Stomach (tissue), 9 donors: Measurements from ENCODE around the gene EYA2. TPM values are rescaled to one million over a fixed set of nuclear protein-coding genes. Genes with fewer than 3 reads are reported as not detected.

Experiments
- DNase-seq, 2 donors: peaks; one replicate each; pipeline versions ENCODE4 v3.0.0 to v3.0.0-alpha.2; 2013 to 2019
- H3K27ac ChIP-seq, 5 donors: fragments of 200-600 bp in 4 of 5; sonication (generic) in 4 of 5; one replicate each; pipeline ENCODE4 v1.5.1; 2013 to 2019; ENCODE audit warnings: mild to moderate bottlenecking in 1 of 5, moderate library complexity in 1 of 5
- H3K27me3 ChIP-seq, 3 donors: fragments of 200-600 bp; sonication (generic); one replicate each; pipeline ENCODE4 v1.5.1; 2017 to 2019; ENCODE audit warnings: mixed run types in 1 of 3
- H3K36me3 ChIP-seq, 4 donors: fragments of 200-600 bp; sonication (generic); 1 replicate in 3 of 4; 2 replicates in 1 of 4; pipeline ENCODE4 v1.5.1; 2016 to 2019
- H3K4me1 ChIP-seq, 4 donors: fragments of 200-600 bp; sonication (generic); one replicate each; pipeline ENCODE4 v1.5.1; 2016 to 2019
- H3K4me3 ChIP-seq, 4 donors: fragments of 200-600 bp; sonication (generic) in 3 of 4; one replicate each; pipeline ENCODE4 v1.5.1; 2016 to 2019; ENCODE audit warnings: mild to moderate bottlenecking in 1 of 4
- H3K9me3 ChIP-seq, 4 donors: fragments of 200-600 bp; sonication (generic); one replicate each; pipeline ENCODE4 v1.5.1; 2016 to 2019
- EP300 ChIP-seq: sonication (generic); formaldehyde crosslinking; IDR thresholded peaks from one replicate; pipeline ENCODE4 v1.6.1; 2017; ENCODE audit warnings: antibody characterized with exemption
- POLR2A ChIP-seq, 4 donors: fragments of 450-650 bp; IDR thresholded peaks; one replicate each; pipeline ENCODE4 v1.6.1; 2016; ENCODE audit warnings: antibody characterized with exemption in 4 of 4, control low read depth in 2 of 4, mild to moderate bottlenecking in 1 of 4, moderate library complexity in 1 of 4
- POLR2AphosphoS5 ChIP-seq, 3 donors: sonication (generic); formaldehyde crosslinking; IDR thresholded peaks; one replicate each; pipeline ENCODE4 v1.6.1; 2016; ENCODE audit warnings: antibody characterized with exemption in 3 of 3
- WGBS, 5 donors: extraction: QIAGEN DNeasy Blood & Tissue Kit in 3 of 5; methylation state at CpG; one replicate each; pipeline versions ENCODE4 v1.1.5 to v1.1.7; 2013 to 2018; 5-methylcytosine and 5-hydroxymethylcytosine counted together
- intact Hi-C: fragments of 100-400 bp; cut with DNase I; formaldehyde crosslinking; loops from one replicate; pipeline ENCODE4 v1.15.1; 2023; ENCODE audit warnings: low total_unique reads
- polyA plus RNA-seq, 3 donors: library from polyadenylated mRNA; stranded (reverse); fragments of 200-250 nt; gene quantifications; one replicate each; pipeline ENCODE4 v1.2.3, GENCODE V29; 2013
- total RNA-seq, 5 donors: library from RNA; depleted of rRNA; stranded (reverse); fragments of >200 nt; gene quantifications; one replicate each; pipeline versions ENCODE4 v1.1.0 to v1.2.3, GENCODE V29; 2014 to 2016
- TF ChIP-seq, protein P1 (sequence below), 7 experiments: fragments of 450-650 bp in 4 of 7; fragments of 200-600 bp in 3 of 7; sonication (generic) in 3 of 7; IDR thresholded peaks; one replicate each; pipeline ENCODE4 v1.5.1; 2016 to 2019; ENCODE audit warnings: antibody characterized with exemption in 7 of 7, control low read depth in 2 of 7, mild to moderate bottlenecking in 1 of 7
- donor health status: healthy with polysubstance abuse.
- donor health status: Bipolar disorder and iron deficiency.
- donor health status: healthy.

Gene EYA2
- total and polyA plus RNA-seq, 8 donors: 1.8 to 86.2 (median 5.5) TPM

DNA sequence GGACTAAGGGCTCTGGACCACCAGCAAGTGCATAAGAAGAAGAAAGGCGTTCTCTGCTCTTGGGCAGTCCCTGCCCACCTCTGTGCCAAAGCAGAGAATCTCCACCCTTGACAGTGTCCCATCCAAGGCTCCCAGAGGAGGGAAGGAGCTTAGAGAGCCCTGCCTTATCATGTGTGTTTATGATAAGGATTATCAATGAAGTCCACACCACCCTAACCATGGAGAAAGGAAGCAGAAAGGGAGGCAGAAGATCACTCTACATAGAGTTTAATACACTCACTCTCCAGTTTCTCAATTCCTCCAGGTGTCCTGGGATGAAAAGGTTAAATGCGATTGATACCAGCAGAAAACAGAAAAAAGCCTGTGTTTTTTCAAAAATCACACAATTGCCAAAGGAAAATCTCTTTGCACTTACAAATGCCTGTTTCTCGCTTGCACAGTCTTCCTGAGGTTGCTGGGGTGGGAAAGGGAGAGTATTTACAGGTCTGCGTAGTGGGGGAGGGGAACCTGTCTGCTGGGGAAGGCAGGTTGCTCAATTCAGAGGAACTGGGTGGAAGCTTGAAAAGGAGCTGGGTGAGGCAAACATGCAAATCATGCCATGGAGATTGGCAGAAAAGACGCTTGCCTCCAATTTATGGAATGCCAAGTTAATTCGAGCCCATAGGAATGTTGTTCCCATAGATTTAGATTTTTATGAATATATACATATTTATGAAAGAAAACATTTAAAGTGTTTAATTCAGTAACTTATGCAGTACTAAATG, 104.0 kb downstream of the EYA2 start:
- WGBS, 5 donors: 22 to 29% (median 24%) methylated on average over 6 of the region's 6 CpGs
- intact Hi-C loops: no loop called here
- Histone ChIP-seq H3K4me1 (peaks cover 0 to 17% (median 11%) of the 10 kb centered on the region in 4 donors), H3K36me3 (no peaks in the 10 kb centered on the region), H3K9me3 (no peaks in the 10 kb centered on the region), H3K27ac (peak overlapping the region in 4 of 5 donors; percentile 35 to 67 (median 50)), H3K4me3 (no peak overlapping the region), H3K27me3 (peaks cover 0 to 14% (median 0%) of the 10 kb centered on the region in 3 donors)
- TF ChIP-seq, protein P1, sequence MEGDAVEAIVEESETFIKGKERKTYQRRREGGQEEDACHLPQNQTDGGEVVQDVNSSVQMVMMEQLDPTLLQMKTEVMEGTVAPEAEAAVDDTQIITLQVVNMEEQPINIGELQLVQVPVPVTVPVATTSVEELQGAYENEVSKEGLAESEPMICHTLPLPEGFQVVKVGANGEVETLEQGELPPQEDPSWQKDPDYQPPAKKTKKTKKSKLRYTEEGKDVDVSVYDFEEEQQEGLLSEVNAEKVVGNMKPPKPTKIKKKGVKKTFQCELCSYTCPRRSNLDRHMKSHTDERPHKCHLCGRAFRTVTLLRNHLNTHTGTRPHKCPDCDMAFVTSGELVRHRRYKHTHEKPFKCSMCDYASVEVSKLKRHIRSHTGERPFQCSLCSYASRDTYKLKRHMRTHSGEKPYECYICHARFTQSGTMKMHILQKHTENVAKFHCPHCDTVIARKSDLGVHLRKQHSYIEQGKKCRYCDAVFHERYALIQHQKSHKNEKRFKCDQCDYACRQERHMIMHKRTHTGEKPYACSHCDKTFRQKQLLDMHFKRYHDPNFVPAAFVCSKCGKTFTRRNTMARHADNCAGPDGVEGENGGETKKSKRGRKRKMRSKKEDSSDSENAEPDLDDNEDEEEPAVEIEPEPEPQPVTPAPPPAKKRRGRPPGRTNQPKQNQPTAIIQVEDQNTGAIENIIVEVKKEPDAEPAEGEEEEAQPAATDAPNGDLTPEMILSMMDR (IDR thresholded peaks at IDR 0.05): no peak
- TF ChIP-seq EP300 (no peak), POLR2A (IDR thresholded peaks at IDR 0.05) (no peak), POLR2AphosphoS5 (IDR thresholded peaks at IDR 0.05) (no peak)
- peak; percentile 52 to 80 for DNase-seq

DNA sequence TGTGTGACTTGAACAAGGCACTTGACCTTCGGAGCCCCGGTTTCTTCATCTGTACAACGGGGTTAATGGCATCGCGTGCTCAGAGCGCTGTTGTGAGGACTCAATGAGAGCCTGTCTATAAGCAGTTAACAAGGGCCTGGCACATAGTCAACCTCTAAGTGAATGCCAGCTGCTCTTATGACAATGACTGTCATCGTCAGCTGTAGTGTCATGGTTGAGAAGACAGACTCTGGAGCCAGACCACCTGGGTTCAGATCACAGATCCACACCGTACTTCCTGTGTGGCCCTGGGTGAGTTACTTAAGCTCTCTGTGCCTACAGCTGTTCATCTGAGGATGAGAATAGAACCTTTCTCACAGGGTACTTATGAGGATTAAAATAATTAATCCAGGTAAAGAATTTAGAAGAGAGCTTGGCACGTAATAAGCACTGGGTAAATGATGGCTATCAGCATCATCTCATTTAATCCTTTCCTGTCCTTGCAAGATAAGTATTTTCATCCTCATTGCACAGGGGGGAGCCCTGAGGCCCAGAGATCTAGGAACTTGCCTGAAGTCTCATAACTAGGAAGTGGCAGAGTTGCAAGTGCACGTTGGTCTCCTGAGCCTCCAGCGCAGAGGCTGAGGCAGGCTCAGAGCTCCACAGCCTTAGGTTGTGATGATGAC, 105.3 kb downstream of the EYA2 start:
- H3K36me3 ChIP-seq: peaks cover 0 to 9% (median under 1%) of the 10 kb centered on the region in 4 donors
- peaks cover 0 to 11% (median 3%) of the 10 kb centered on the region in 4 donors for H3K9me3 ChIP-seq
- DNase-seq: no peak
- H3K4me1 ChIP-seq: peaks cover 0 to 17% (median 11%) of the 10 kb centered on the region in 4 donors
- TF ChIP-seq POLR2A (IDR thresholded peaks at IDR 0.05) (no peak), POLR2AphosphoS5 (IDR thresholded peaks at IDR 0.05) (no peak), EP300 (no peak)
- TF ChIP-seq, protein P1 (IDR thresholded peaks at IDR 0.05): no peak
- H3K4me3 ChIP-seq: no peak overlapping the region
- no peak overlapping the region for H3K27ac ChIP-seq
- intact Hi-C loops: no loop called here
- peaks cover 0 to 16% (median 0%) of the 10 kb centered on the region in 3 donors for H3K27me3 ChIP-seq
- 82 to 88% (median 88%) methylated on average over 11 of the region's 11 CpGs for WGBS, 5 donors

DNA sequence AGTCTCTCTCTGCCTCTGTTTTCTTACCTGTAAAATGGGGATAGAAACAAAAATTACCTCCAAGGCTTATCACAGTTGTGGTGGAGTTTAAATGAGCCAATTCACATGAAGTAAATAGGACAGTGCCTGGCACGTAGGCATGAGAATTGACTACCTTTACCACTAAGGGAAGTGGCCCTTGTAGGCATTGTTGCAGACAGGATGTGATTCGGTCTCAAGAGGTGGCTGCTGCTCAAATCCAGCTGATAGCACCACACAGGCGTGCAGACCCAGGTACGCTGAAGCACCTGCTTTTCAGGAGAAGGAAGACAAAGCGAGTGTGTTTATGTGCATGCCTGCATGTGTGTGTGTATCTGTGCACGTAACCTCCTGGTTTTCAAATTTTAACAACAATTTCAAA, 108.6 kb downstream of the EYA2 start:
- Histone ChIP-seq H3K27ac (no peak overlapping the region), H3K4me3 (no peak overlapping the region), H3K4me1 (peaks cover 0 to 11% (median 2%) of the 10 kb centered on the region in 4 donors), H3K9me3 (peaks cover 0 to 11% (median 3%) of the 10 kb centered on the region in 4 donors), H3K36me3 (peaks cover 0 to 22% (median 8%) of the 10 kb centered on the region in 4 donors), H3K27me3 (peaks cover 0 to 11% (median 0%) of the 10 kb centered on the region in 3 donors)
- intact Hi-C loops: no loop called here
- WGBS, 5 donors: 78 to 91% (median 87%) methylated on average over 6 of the region's 6 CpGs
- TF ChIP-seq EP300 (no peak), POLR2A (IDR thresholded peaks at IDR 0.05) (no peak), POLR2AphosphoS5 (IDR thresholded peaks at IDR 0.05) (no peak)
- TF ChIP-seq, protein P1 (IDR thresholded peaks at IDR 0.05): no peak
- no peak for DNase-seq

DNA sequence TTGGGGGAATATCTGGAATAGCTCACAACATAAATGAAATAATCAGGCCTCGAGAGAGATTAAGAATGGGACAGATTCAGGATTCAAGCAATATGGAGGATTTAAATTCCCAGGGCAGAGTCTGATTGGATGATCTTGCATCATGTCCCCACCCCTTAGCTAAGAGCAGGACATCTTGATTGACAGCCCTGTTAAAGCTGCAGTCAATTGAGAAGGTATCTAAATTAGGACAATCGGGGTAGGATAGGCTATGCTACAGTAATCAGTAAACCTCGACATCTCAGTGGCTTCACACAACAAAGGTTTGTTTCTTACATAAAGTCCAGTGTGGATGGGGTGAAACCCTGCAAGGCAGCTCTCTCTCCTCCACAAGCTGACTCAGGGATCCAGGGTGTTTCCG, 109.5 kb downstream of the EYA2 start:
- H3K4me3 ChIP-seq: no peak overlapping the region
- intact Hi-C loops: no loop called here
- no peak overlapping the region for H3K27ac ChIP-seq
- peaks cover 0 to 11% (median 3%) of the 10 kb centered on the region in 4 donors for H3K9me3 ChIP-seq
- no peak for DNase-seq
- peaks cover 0 to 11% (median 0%) of the 10 kb centered on the region in 3 donors for H3K27me3 ChIP-seq
- H3K4me1 ChIP-seq: peaks cover 0 to 2% (median 0%) of the 10 kb centered on the region in 4 donors
- 83 to 91% (median 83%) methylated on average over 4 of the region's 4 CpGs for WGBS, 5 donors
- TF ChIP-seq EP300 (no peak), POLR2AphosphoS5 (IDR thresholded peaks at IDR 0.05) (no peak), POLR2A (IDR thresholded peaks at IDR 0.05) (no peak)
- TF ChIP-seq, protein P1 (IDR thresholded peaks at IDR 0.05): no peak
- H3K36me3 ChIP-seq: peaks cover 0 to 22% (median 8%) of the 10 kb centered on the region in 4 donors
